ENCODE data around the gene SLC41A2.

SLC41A2 gene

DNA sequence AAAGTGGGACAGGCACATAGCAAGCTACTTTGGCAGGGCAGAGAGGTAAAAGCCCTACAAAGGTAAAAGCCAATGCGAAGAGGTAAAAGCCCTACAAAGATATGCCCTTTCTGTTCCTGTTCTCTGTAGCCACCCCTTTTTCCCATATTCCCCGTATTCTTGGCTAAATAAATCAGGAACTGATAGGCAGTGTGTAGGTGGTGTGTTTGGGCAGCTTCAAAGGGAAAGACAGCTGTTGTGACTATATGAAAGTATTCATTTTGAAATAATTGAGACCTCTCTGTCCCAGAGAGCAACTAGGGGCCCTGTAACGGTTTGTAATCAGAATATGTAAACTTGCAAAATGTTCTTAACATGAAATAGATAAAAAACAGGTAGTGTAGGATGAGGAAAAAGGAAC is 11.3 kb upstream of the SLC41A2 start:
- TF ChIP-seq, protein P1, sequence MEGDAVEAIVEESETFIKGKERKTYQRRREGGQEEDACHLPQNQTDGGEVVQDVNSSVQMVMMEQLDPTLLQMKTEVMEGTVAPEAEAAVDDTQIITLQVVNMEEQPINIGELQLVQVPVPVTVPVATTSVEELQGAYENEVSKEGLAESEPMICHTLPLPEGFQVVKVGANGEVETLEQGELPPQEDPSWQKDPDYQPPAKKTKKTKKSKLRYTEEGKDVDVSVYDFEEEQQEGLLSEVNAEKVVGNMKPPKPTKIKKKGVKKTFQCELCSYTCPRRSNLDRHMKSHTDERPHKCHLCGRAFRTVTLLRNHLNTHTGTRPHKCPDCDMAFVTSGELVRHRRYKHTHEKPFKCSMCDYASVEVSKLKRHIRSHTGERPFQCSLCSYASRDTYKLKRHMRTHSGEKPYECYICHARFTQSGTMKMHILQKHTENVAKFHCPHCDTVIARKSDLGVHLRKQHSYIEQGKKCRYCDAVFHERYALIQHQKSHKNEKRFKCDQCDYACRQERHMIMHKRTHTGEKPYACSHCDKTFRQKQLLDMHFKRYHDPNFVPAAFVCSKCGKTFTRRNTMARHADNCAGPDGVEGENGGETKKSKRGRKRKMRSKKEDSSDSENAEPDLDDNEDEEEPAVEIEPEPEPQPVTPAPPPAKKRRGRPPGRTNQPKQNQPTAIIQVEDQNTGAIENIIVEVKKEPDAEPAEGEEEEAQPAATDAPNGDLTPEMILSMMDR (IDR thresholded peaks at IDR 0.05; ENCODE audit: low read depth, low read length, missing control alignments), result no peak
- Histone ChIP-seq H3K27me3 (replicated peaks) (no peaks in the 10 kb centered on the region), H3K36me3 (replicated peaks) (no peaks in the 10 kb centered on the region), H3K27ac (no peak overlapping the region), H3K4me3 (ENCODE audit: low read depth, low read length) (no peak overlapping the region)
- in situ Hi-C loops (cut with HindIII; ENCODE audit: low pct_ligation_motif_present, low sequenced_read_pairs), result no loop called here
- DNase-seq, result no peak

DNA sequence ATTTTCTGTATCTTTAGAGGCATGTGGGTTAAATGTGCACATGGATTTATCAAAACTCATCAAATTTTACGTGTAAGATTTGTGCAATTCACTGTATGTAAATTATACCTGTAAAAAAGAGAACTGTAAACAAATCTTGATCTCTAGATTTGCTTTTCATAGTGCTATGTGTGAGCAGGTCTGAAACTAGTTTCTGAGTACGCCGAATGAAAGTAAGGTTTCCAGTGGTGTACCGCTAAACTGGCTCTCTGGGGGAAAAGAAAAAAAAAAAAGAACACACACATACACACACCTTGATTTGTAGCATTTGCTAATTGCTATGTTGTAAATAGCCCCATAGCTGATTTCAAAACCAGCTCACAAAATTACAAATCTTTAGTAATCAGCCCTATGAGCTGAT is 8.6 kb upstream of the SLC41A2 start:
- Histone ChIP-seq H3K36me3 (replicated peaks) (no peaks in the 10 kb centered on the region), H3K4me3 (ENCODE audit: low read depth, low read length) (no peak overlapping the region), H3K27me3 (replicated peaks) (peaks cover 2% of the 10 kb centered on the region), H3K27ac (no peak overlapping the region)
- in situ Hi-C loops (cut with HindIII; ENCODE audit: low pct_ligation_motif_present, low sequenced_read_pairs), result no loop called here
- TF ChIP-seq, protein P1 (IDR thresholded peaks at IDR 0.05; ENCODE audit: low read depth, low read length, missing control alignments), result no peak
- no peak for DNase-seq

DNA sequence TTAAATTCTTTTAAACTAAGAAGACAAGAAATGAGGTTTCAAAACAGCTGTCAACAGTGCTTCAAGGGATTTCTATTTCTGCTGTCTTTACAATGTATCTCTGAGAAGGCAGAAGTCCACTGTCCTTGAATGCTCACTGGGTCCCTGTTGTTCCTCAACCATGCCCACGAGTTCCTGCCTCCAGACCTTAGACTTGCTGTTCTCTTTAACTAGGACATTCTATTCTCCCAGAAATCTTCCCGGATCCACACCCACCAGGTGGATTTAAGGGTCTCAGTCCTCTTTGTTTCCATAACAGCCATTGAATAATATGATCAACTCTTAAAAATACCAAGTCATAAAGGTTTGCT is 6.7 kb upstream of the SLC41A2 start:
- no peak for DNase-seq

DNA sequence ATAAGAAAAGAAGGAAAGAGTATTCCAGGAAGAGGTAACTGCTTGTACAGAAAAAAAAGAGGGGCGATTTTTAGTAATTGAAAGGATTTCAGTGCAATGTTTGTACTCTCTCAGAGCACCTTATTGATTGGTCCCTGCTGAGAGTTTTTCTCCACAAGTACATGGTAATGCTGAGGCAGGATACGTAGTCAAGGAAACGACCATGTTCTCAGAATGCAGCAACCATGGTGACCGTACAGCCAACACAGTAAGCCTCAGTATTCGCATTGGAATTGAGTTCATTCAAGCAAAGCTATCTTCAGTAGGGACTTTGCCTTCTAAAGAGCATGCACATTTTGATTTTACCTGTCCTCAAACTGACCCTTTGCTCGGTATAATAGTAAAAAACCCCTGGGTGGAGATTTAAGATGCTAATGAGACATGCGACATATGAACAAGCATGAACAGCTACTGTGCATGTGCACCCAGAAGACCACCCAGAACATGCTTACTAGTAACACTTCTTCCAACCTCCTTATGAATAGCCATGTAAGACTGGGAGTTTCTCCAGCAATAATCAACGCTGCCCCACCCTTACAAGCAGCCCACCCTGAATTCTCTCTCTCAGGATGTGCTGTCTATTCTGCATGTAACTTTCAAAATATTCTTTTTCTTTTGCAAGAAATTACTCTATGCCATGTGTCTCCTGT is 6.2 kb upstream of the SLC41A2 start:
- Histone ChIP-seq H3K27me3 (replicated peaks) (peaks cover 2% of the 10 kb centered on the region), H3K36me3 (replicated peaks) (no peaks in the 10 kb centered on the region), H3K27ac (no peak overlapping the region), H3K4me3 (ENCODE audit: low read depth, low read length) (no peak overlapping the region)
- TF ChIP-seq, protein P1 (IDR thresholded peaks at IDR 0.05; ENCODE audit: low read depth, low read length, missing control alignments), result no peak
- in situ Hi-C loops (cut with HindIII; ENCODE audit: low pct_ligation_motif_present, low sequenced_read_pairs), result no loop called here
- no peak for DNase-seq

More for the DNA sequence above, 6.7 kb upstream of the SLC41A2 start:
- TF ChIP-seq, protein P1 (IDR thresholded peaks at IDR 0.05; ENCODE audit: low read depth, low read length, missing control alignments), result no peak
- Histone ChIP-seq H3K36me3 (replicated peaks) (no peaks in the 10 kb centered on the region), H3K27me3 (replicated peaks) (peaks cover 2% of the 10 kb centered on the region), H3K27ac (no peak overlapping the region), H3K4me3 (ENCODE audit: low read depth, low read length) (no peak overlapping the region)
- in situ Hi-C loops (cut with HindIII; ENCODE audit: low pct_ligation_motif_present, low sequenced_read_pairs), result no loop called here

DNA sequence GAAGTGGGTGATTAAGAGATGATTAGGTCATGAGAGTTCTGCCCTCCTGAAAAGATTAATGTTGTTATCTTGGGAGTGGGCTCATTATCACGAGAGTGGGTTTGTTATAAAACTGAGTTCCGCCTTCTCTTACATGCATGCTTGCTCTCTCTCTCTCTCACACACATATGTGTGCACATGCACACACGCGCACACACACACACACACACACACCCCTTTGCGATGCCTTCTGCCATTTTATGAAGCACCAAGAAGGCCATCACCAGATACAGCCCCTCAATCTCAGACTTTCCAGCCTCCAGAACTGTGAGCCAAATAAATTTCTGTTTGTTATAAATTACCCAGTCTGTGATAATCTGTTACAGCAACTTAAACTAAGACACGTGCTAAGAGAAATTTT is 5.7 kb upstream of the SLC41A2 start:
- in situ Hi-C loops (cut with HindIII; ENCODE audit: low pct_ligation_motif_present, low sequenced_read_pairs), result no loop called here
- TF ChIP-seq, protein P1 (IDR thresholded peaks at IDR 0.05; ENCODE audit: low read depth, low read length, missing control alignments), result no peak
- H3K4me3 ChIP-seq (ENCODE audit: low read depth, low read length), result no peak overlapping the region
- H3K27me3 ChIP-seq (replicated peaks), result peaks cover 2% of the 10 kb centered on the region
- H3K36me3 ChIP-seq (replicated peaks), result no peaks in the 10 kb centered on the region
- DNase-seq, result no peak
- no peak overlapping the region for H3K27ac ChIP-seq

DNA sequence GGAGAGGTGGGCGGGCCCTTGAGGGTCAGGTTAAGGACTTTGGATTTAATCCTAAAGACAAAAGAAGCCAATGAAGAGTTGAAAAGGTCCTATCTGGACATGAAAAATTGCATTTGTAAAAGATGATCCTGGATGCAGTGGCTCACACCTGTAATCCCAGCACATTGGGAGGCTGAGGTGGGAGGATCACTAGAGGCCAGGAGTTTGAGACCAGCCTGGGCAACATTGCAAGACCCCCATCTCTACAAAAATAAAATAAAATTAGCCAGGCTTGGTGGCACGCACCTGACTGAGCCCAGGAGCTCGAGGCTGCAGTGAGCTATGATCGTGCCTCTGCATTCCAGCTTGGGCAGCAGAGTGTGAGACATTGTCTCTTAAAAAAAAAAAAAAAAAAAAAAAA is 2.4 kb upstream of the SLC41A2 start:
- peaks cover 2% of the 10 kb centered on the region for H3K27me3 ChIP-seq (replicated peaks)
- H3K4me3 ChIP-seq (ENCODE audit: low read depth, low read length), result no peak overlapping the region
- H3K27ac ChIP-seq, result no peak overlapping the region
- in situ Hi-C loops (cut with HindIII; ENCODE audit: low pct_ligation_motif_present, low sequenced_read_pairs), result no loop called here
- no peak for DNase-seq
- TF ChIP-seq, protein P1 (IDR thresholded peaks at IDR 0.05; ENCODE audit: low read depth, low read length, missing control alignments), result no peak
- H3K36me3 ChIP-seq (replicated peaks), result no peaks in the 10 kb centered on the region
